ENCODE results near the gene TEPSIN.

DNA sequence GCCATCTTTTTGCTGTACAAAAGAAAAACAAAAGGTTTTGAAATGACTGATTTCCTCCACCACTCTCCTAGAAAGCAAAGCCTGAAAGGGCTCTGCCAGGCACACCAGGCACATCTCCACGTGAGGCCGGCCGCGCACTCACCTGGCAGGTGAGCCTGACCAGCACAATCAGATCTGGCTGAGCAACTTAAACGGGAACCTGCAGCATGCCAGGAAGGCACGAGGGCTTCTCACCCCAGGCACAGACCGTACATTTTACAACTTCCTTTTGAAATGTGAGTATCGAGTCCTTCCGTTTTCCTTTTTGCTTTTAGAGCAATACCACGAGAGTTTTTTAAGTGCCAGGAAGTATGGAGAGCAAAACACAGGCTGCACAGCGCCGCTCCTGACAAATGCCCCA lies 33.8 kb upstream of the TEPSIN start:
- TF ChIP-seq, protein P1, sequence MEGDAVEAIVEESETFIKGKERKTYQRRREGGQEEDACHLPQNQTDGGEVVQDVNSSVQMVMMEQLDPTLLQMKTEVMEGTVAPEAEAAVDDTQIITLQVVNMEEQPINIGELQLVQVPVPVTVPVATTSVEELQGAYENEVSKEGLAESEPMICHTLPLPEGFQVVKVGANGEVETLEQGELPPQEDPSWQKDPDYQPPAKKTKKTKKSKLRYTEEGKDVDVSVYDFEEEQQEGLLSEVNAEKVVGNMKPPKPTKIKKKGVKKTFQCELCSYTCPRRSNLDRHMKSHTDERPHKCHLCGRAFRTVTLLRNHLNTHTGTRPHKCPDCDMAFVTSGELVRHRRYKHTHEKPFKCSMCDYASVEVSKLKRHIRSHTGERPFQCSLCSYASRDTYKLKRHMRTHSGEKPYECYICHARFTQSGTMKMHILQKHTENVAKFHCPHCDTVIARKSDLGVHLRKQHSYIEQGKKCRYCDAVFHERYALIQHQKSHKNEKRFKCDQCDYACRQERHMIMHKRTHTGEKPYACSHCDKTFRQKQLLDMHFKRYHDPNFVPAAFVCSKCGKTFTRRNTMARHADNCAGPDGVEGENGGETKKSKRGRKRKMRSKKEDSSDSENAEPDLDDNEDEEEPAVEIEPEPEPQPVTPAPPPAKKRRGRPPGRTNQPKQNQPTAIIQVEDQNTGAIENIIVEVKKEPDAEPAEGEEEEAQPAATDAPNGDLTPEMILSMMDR (IDR thresholded peaks at IDR 0.05) = no peak
- no peak for TF ChIP-seq POLR2A (IDR thresholded peaks at IDR 0.05)
